IMR-90 (cell line): ENCODE measurements around the gene CLK1. TPM values are rescaled to one million over a fixed set of nuclear protein-coding genes. Genes with fewer than 3 reads are reported as not detected.

ENCODE experiments used
- ATAC-seq: fragments of 200-7000 bp; cut with Tn5 transposase; 2 replicates; pipeline ENCODE4 v1.9.1; 2020; ENCODE audit warnings: low read depth, mild to moderate bottlenecking, moderate library complexity
- BruUV-seq: library from RNA; stranded (reverse); fragments of 400-500 nt; replicated peaks from 2 replicates; lab custom pipeline; 2021; lab: Mats Ljungman, UMichigan
- CTCF ChIA-PET: fragments of 300-600 bp; formaldehyde crosslinking; extraction: SDS; loops from one replicate; lab custom pipeline; 2021; ENCODE audit warnings: antibody characterized with exemption; lab: Yijun Ruan, JAX
- POLR2A ChIA-PET: fragments of 300-600 bp; sonication (Branson Sonifier 250); formaldehyde crosslinking; loops from one replicate; lab custom pipeline; 2022; ENCODE audit warnings: antibody characterized with exemption; ENCODE audit not compliant: unreplicated experiment; lab: Charles Lee
- DNase-seq: peaks from one replicate; pipeline ENCODE4 v3.0.0; 2013
- H2AFZ ChIP-seq: replicated peaks from 2 replicates; pipeline ENCODE3; 2013; ENCODE audit warnings: low read length, mild to moderate bottlenecking; ENCODE audit not compliant: poor library complexity
- H2AK5ac ChIP-seq: 2 replicates; pipeline ENCODE4 v1.6.1; 2013; ENCODE audit warnings: low read depth, low read length, inconsistent platforms
- H2AK9ac ChIP-seq: replicated peaks from 2 replicates; pipeline ENCODE3; 2013; ENCODE audit warnings: mild to moderate bottlenecking, low read depth, low read length, moderate library complexity; ENCODE audit not compliant: poor library complexity
- H2BK120ac ChIP-seq: 2 replicates; pipeline ENCODE4 v1.6.1; 2013; ENCODE audit warnings: low read depth, low read length, inconsistent platforms
- H2BK15ac ChIP-seq: 3 replicates; pipeline ENCODE4 v1.6.1; 2013; ENCODE audit warnings: low read depth, low read length, inconsistent platforms
- H2BK20ac ChIP-seq: 2 replicates; pipeline ENCODE4 v1.6.1; 2013; ENCODE audit warnings: low read depth, mild to moderate bottlenecking, inconsistent platforms, low read length, moderate library complexity
- H2BK5ac ChIP-seq: 2 replicates; pipeline ENCODE4 v1.6.1; 2013; ENCODE audit warnings: mild to moderate bottlenecking, low read depth, low read length, inconsistent platforms; ENCODE audit not compliant: poor library complexity, severe bottlenecking
- H3K14ac ChIP-seq: replicated peaks from 2 replicates; pipeline ENCODE4 v1.6.1; 2013; ENCODE audit warnings: low read depth, low read length, inconsistent platforms
- H3K18ac ChIP-seq: 2 replicates; pipeline ENCODE4 v1.6.1; 2013; ENCODE audit warnings: low read depth, low read length, control low read depth
- H3K23ac ChIP-seq: 2 replicates; pipeline ENCODE4 v1.6.1; 2013; ENCODE audit warnings: low read depth, low read length, inconsistent platforms
- H3K27ac ChIP-seq: 2 replicates; pipeline ENCODE4 v1.5.1; 2013; ENCODE audit warnings: mild to moderate bottlenecking, control low read depth, low read length; ENCODE audit not compliant: insufficient read depth
- H3K27me3 ChIP-seq: 2 replicates; pipeline ENCODE4 v1.6.1; 2013; ENCODE audit warnings: low read length; ENCODE audit not compliant: control insufficient read depth, insufficient read depth
- H3K36me3 ChIP-seq: 2 replicates; pipeline ENCODE4 v1.6.1; 2013; ENCODE audit warnings: low read length, mixed read lengths; ENCODE audit not compliant: control insufficient read depth, insufficient read depth
- H3K4ac ChIP-seq: 2 replicates; pipeline ENCODE4 v1.6.1; 2013; ENCODE audit warnings: low read depth, low read length, inconsistent platforms
- H3K4me1 ChIP-seq: 2 replicates; pipeline ENCODE4 v1.6.1; 2013; ENCODE audit warnings: low read length, mixed read lengths; ENCODE audit not compliant: control insufficient read depth, insufficient read depth
- H3K4me2 ChIP-seq: 2 replicates; pipeline ENCODE4 v1.6.1; 2013; ENCODE audit warnings: low read depth, mild to moderate bottlenecking, control low read depth, low read length, moderate library complexity
- H3K4me3 ChIP-seq: 2 replicates; pipeline ENCODE4 v1.5.1; 2013; ENCODE audit warnings: low read depth, mild to moderate bottlenecking, control low read depth, low read length, moderate library complexity; ENCODE audit not compliant: insufficient read depth
- H3K56ac ChIP-seq: 2 replicates; pipeline ENCODE4 v1.6.1; 2013; ENCODE audit warnings: low read length, inconsistent platforms; ENCODE audit not compliant: insufficient read depth; ENCODE audit errors: extremely low read depth
- H3K79me1 ChIP-seq, 2 experiments: 2 replicates each; pipeline ENCODE4 v1.6.1; 2013; ENCODE audit warnings: low read length in 2 of 2, inconsistent platforms in 1 of 2, low read depth in 1 of 2
- H3K9ac ChIP-seq: 2 replicates; pipeline ENCODE4 v1.6.1; 2013; ENCODE audit warnings: low read depth, low read length, control low read depth
- H3K9me1 ChIP-seq: 2 replicates; pipeline ENCODE4 v1.6.1; 2013; ENCODE audit warnings: low read length, inconsistent platforms; ENCODE audit not compliant: insufficient read depth
- H3K9me3 ChIP-seq: 2 replicates; pipeline ENCODE4 v1.6.1; 2013; ENCODE audit warnings: low read length; ENCODE audit not compliant: control insufficient read depth, insufficient read depth
- H4K20me1 ChIP-seq: 2 replicates; pipeline ENCODE4 v1.6.1; 2013; ENCODE audit warnings: low read length, inconsistent platforms; ENCODE audit not compliant: insufficient read depth
- H4K5ac ChIP-seq: 2 replicates; pipeline ENCODE4 v1.6.1; 2013; ENCODE audit warnings: mild to moderate bottlenecking, low read depth, low read length, control low read depth
- H4K8ac ChIP-seq, 2 experiments: 2 replicates each; pipeline ENCODE4 v1.6.1; 2013; ENCODE audit warnings: low read depth in 2 of 2, low read length in 2 of 2, control low read depth in 1 of 2, inconsistent platforms in 1 of 2
- H4K91ac ChIP-seq: 2 replicates; pipeline ENCODE4 v1.6.1; 2013; ENCODE audit warnings: low read depth, low read length, inconsistent platforms; ENCODE audit not compliant: insufficient read depth
- BHLHE40 ChIP-seq: fragments of 150-350 bp; IDR thresholded peaks from 2 replicates; pipeline ENCODE4 v1.6.1; 2016; ENCODE audit warnings: mild to moderate bottlenecking, low read depth, low read length
- CEBPB ChIP-seq: IDR thresholded peaks from 2 replicates; pipeline ENCODE4 v1.6.1; 2012; ENCODE audit warnings: low read depth, low read length, improper control_type of control experiment
- CHD1 ChIP-seq: IDR thresholded peaks from 2 replicates; pipeline ENCODE4 v1.6.1; 2012; ENCODE audit warnings: low read depth, low read length, improper control_type of control experiment
- CTCF ChIP-seq: conservative IDR thresholded peaks from 2 replicates; pipeline ENCODE4 v1.5.1; 2012; ENCODE audit warnings: mild to moderate bottlenecking, low read depth, low read length, improper control_type of control experiment
- ELK1 ChIP-seq: fragments of 150-350 bp; IDR thresholded peaks from 2 replicates; pipeline ENCODE4 v1.6.1; 2016; ENCODE audit warnings: low read depth, mild to moderate bottlenecking, low read length, moderate library complexity, borderline replicate concordance
- FOS ChIP-seq: fragments of 150-350 bp; IDR thresholded peaks from 2 replicates; pipeline ENCODE4 v1.6.1; 2016; ENCODE audit warnings: low read depth, low read length
- MAFK ChIP-seq: IDR thresholded peaks from 2 replicates; pipeline ENCODE4 v1.6.1; 2012; ENCODE audit warnings: low read depth, low read length, improper control_type of control experiment
- MAZ ChIP-seq: IDR thresholded peaks from 2 replicates; pipeline ENCODE4 v1.6.1; 2012; ENCODE audit warnings: low read depth, mild to moderate bottlenecking, low read length, improper control_type of control experiment, moderate library complexity, borderline replicate concordance
- MXI1 ChIP-seq: IDR thresholded peaks from 2 replicates; pipeline ENCODE4 v1.6.1; 2012; ENCODE audit warnings: low read depth, mild to moderate bottlenecking, low read length, moderate library complexity, borderline replicate concordance
- NFE2L2 ChIP-seq: fragments of 150-350 bp; IDR thresholded peaks from 2 replicates; pipeline ENCODE4 v1.6.1; 2016; ENCODE audit warnings: low read depth, mild to moderate bottlenecking, low read length
- POLR2A ChIP-seq: IDR thresholded peaks from 2 replicates; pipeline ENCODE4 v1.6.1; 2012; ENCODE audit warnings: mild to moderate bottlenecking, low read depth, low read length
- RAD21 ChIP-seq: IDR thresholded peaks from 2 replicates; pipeline ENCODE4 v1.6.1; 2012; ENCODE audit warnings: low read length, improper control_type of control experiment
- RCOR1 ChIP-seq: IDR thresholded peaks from 2 replicates; pipeline ENCODE4 v1.6.1; 2012; ENCODE audit warnings: mild to moderate bottlenecking, low read length, improper control_type of control experiment; ENCODE audit not compliant: insufficient replicate concordance
- RFX5 ChIP-seq: IDR thresholded peaks from 2 replicates; pipeline ENCODE4 v1.8.0; 2012; ENCODE audit warnings: low read depth, mild to moderate bottlenecking, low read length, moderate library complexity
- SMC3 ChIP-seq: fragments of 150-350 bp; IDR thresholded peaks from 2 replicates; pipeline ENCODE4 v1.6.1; 2016; ENCODE audit warnings: low read depth, mild to moderate bottlenecking, antibody characterized with exemption, low read length, moderate library complexity
- USF2 ChIP-seq: fragments of 150-350 bp; IDR thresholded peaks from 2 replicates; pipeline ENCODE4 v1.6.1; 2017; ENCODE audit warnings: mild to moderate bottlenecking, antibody characterized with exemption, low read length, low read depth
- WGBS, 2 experiments: methylation state at CpG; one replicate each; pipeline versions ENCODE4 v1.1.5 to v1.1.7; 2013; ENCODE audit warnings: missing lambda C conversion rate in 2 of 2; ENCODE audit not compliant: insufficient read length in 1 of 2; ENCODE audit errors: extremely low coverage in 2 of 2; 5-methylcytosine and 5-hydroxymethylcytosine counted together
- dilution Hi-C: fragments of 300-500 bp; cut with HindIII; formaldehyde crosslinking; loops from one replicate; pipeline ENCODE4 v1.14.3; 2018; ENCODE audit warnings: low sequenced_read_pairs; ENCODE audit not compliant: unreplicated experiment
- in situ Hi-C: fragments of 300-500 bp; cut with MboI; formaldehyde crosslinking; loops from 3 replicates; pipeline ENCODE4 v1.14.3; 2019; ENCODE audit warnings: low sequenced_read_pairs, inconsistent platforms, mixed read lengths
- intact Hi-C: fragments of 100-400 bp; cut with micrococcal nuclease; formaldehyde crosslinking; loops from 2 replicates; pipeline ENCODE4 v1.10.0; 2022
- polyA plus RNA-seq, 3 experiments: library from polyadenylated mRNA; depleted of rRNA; stranded (reverse); fragments of >200 nt; gene quantifications; 2 replicates each; pipeline ENCODE4 v1.2.3, GENCODE V29; 2012; ENCODE audit warnings: low replicate concordance in 1 of 3
- total RNA-seq: library from RNA; depleted of rRNA; stranded (reverse); fragments of >200 nt; gene quantifications from 2 replicates; pipeline ENCODE4 v1.2.3, GENCODE V29; 2012

CLK1 gene
- total and polyA plus RNA-seq, 2 of the 4 experiments (the other 2 are of a cell fraction) = 26.2 to 35.5 TPM

GRCh38 chr2:200821686-200822245, 42.7 kb downstream of the CLK1 start:
- Histone ChIP-seq H2AK5ac (no peak overlapping the region), H4K5ac (no peak overlapping the region), H4K8ac (no peak overlapping the region), H3K9me3 (no peaks in the 10 kb centered on the region), H3K18ac (no peak overlapping the region), H3K56ac (no peak overlapping the region), H3K4ac (no peak overlapping the region), H3K9ac (no peak overlapping the region), H2AFZ (no peak overlapping the region), H3K23ac (no peak overlapping the region), H4K91ac (no peak overlapping the region), H2AK9ac (no peak overlapping the region), H3K4me1 (peaks cover 3% of the 10 kb centered on the region), H3K14ac (no peak overlapping the region), H3K27ac (no peak overlapping the region), H3K9me1 (no peaks in the 10 kb centered on the region), H3K27me3 (no peaks in the 10 kb centered on the region), H2BK15ac (no peak overlapping the region), H2BK5ac (no peak overlapping the region), H3K79me1 (peaks cover 21 to 35% of the 10 kb centered on the region in 2 experiments), H3K4me2 (no peak overlapping the region), H4K20me1 (peaks cover 33% of the 10 kb centered on the region), H2BK120ac (no peak overlapping the region), H2BK20ac (no peak overlapping the region), H3K36me3 (peaks cover 32% of the 10 kb centered on the region), H3K4me3 (no peak overlapping the region)
- TF ChIP-seq NFE2L2 = no peak
- no peak for TF ChIP-seq RFX5
- no peak for TF ChIP-seq ELK1
- no peak for TF ChIP-seq RAD21
- no peak for TF ChIP-seq RCOR1
- TF ChIP-seq CHD1 = no peak
- no peak for TF ChIP-seq MAFK
- TF ChIP-seq FOS = no peak
- TF ChIP-seq POLR2A = no peak; the same call in 1 of the 2 replicates
- TF ChIP-seq CEBPB = no peak
- no peak for TF ChIP-seq MXI1
- no peak for TF ChIP-seq CTCF
- no peak for TF ChIP-seq SMC3
- no peak for TF ChIP-seq USF2
- TF ChIP-seq BHLHE40 = no peak
- no peak for TF ChIP-seq MAZ
- in situ Hi-C loops (no loop called here), dilution Hi-C loops (no loop called here), intact Hi-C loops (no loop called here)
- ATAC-seq = no peak
- CTCF ChIA-PET = no interaction called here
- no TSS peak for BruUV-seq
- DNase-seq = no peak
- POLR2A ChIA-PET = interaction anchor here (0.7 kb wide), 1 partner anchor 121 kb away, joined by 4 read pairs; no protein-coding TSS in a partner anchor
- 100% methylated on average over 2 of the region's 6 CpGs; no CpG with 5 or more reads in 1 of the 2 experiments for WGBS, 2 experiments
